ENCODE results near the gene PAX4. TPM values are rescaled to one million over a fixed set of nuclear protein-coding genes. Genes with fewer than 3 reads are reported as not detected.

Gene PAX4
- total RNA-seq, 1 donor from 2014 or later = not detected

GRCh38 chr7:127657500-127657899 lies 39.6 kb upstream of the PAX4 start:
- intact Hi-C loops (cut with DNase I) = no loop called here
- H3K9me3 ChIP-seq = no peaks in the 10 kb centered on the region
- H3K4me3 ChIP-seq = no peak overlapping the region
- no peaks in the 10 kb centered on the region for H3K36me3 ChIP-seq
- TF ChIP-seq CTCF (IDR thresholded peaks at IDR 0.05) = no peak
- no peak overlapping the region for H3K27ac ChIP-seq
- H3K4me1 ChIP-seq = peaks cover 33% of the 10 kb centered on the region
- H3K27me3 ChIP-seq (ENCODE audit: low read depth) = no peaks in the 10 kb centered on the region
- no peak for DNase-seq
- no peak for ATAC-seq

GRCh38 chr7:127655720-127656119 lies 37.8 kb upstream of the PAX4 start:
- Histone ChIP-seq H3K27me3 (ENCODE audit: low read depth) (no peaks in the 10 kb centered on the region), H3K4me1 (peaks cover 37% of the 10 kb centered on the region), H3K9me3 (no peaks in the 10 kb centered on the region), H3K4me3 (no peak overlapping the region), H3K36me3 (no peaks in the 10 kb centered on the region), H3K27ac (no peak overlapping the region)
- TF ChIP-seq CTCF (IDR thresholded peaks at IDR 0.05) = no peak
- no peak for ATAC-seq
- no peak for DNase-seq
- intact Hi-C loops (cut with DNase I) = no loop called here

- Histone ChIP-seq H3K4me3 (no peak overlapping the region), H3K9me3 (no peaks in the 10 kb centered on the region), H3K27ac (no peak overlapping the region), H3K27me3 (ENCODE audit: low read depth) (no peaks in the 10 kb centered on the region), H3K4me1 (peaks cover 37% of the 10 kb centered on the region), H3K36me3 (no peaks in the 10 kb centered on the region)
- ATAC-seq = no peak
- intact Hi-C loops (cut with DNase I) = no loop called here
- TF ChIP-seq CTCF (IDR thresholded peaks at IDR 0.05) = no peak
- DNase-seq = no peak
Measured at GRCh38 chr7:127654404-127655394, 36.8 kb upstream of the PAX4 start.

GRCh38 chr7:127653396-127653795 lies 35.5 kb upstream of the PAX4 start:
- H3K27me3 ChIP-seq (ENCODE audit: low read depth) = no peaks in the 10 kb centered on the region
- peaks cover 37% of the 10 kb centered on the region for H3K4me1 ChIP-seq
- peak overlapping the region; percentile 86 for H3K4me3 ChIP-seq
- H3K36me3 ChIP-seq = no peaks in the 10 kb centered on the region
- H3K9me3 ChIP-seq = no peaks in the 10 kb centered on the region
- intact Hi-C loops (cut with DNase I) = no loop called here
- ATAC-seq = no peak
- DNase-seq = no peak
- no peak overlapping the region for H3K27ac ChIP-seq
- no peak for TF ChIP-seq CTCF (IDR thresholded peaks at IDR 0.05)

- no peaks in the 10 kb centered on the region for H3K36me3 ChIP-seq
- DNase-seq (no peak), ATAC-seq (peak; percentile 32 to 43)
- intact Hi-C loops (cut with DNase I) = no loop called here
- peak overlapping the region; percentile 86 for H3K4me3 ChIP-seq
- H3K27me3 ChIP-seq (ENCODE audit: low read depth) = no peaks in the 10 kb centered on the region
- no peak for TF ChIP-seq CTCF (IDR thresholded peaks at IDR 0.05)
- H3K9me3 ChIP-seq = no peaks in the 10 kb centered on the region
- peak overlapping the region; percentile 90 for H3K27ac ChIP-seq
- peaks cover 37% of the 10 kb centered on the region for H3K4me1 ChIP-seq
Measured at GRCh38 chr7:127652333-127653248, 34.6 kb upstream of the PAX4 start.

All from lower lobe of right lung (tissue), 2 donors.